IPS DF 6.9 (cell line): ENCODE data around the gene SNX14.
A peak's percentile ranks its signal among the peaks of the same experiment; 100 is the strongest.
"Not testable (repeated sequence)": the region's sequence is repeated elsewhere in the genome, so short reads cannot be mapped to it uniquely, and the experiment has no call there.

Experiments used
- DNase-seq: peaks from one replicate; pipeline ENCODE4 v3.0.0-alpha.2; 2013; ENCODE audit warnings: low read depth, low spot score
- H3K27ac ChIP-seq: one replicate; pipeline ENCODE4 v1.5.1; 2013; ENCODE audit warnings: low read length, control low read depth
- H3K27me3 ChIP-seq: 2 replicates; pipeline ENCODE4 v1.6.1; 2013; ENCODE audit warnings: mild to moderate bottlenecking, low read length; ENCODE audit not compliant: control insufficient read depth, insufficient read depth
- H3K36me3 ChIP-seq: 2 replicates; pipeline ENCODE4 v1.6.1; 2013; ENCODE audit warnings: low read length; ENCODE audit not compliant: control insufficient read depth, insufficient read depth
- H3K4me1 ChIP-seq: 2 replicates; pipeline ENCODE4 v1.6.1; 2013; ENCODE audit warnings: low read length; ENCODE audit not compliant: control insufficient read depth, insufficient read depth
- H3K4me3 ChIP-seq: 2 replicates; pipeline ENCODE4 v1.5.1; 2013; ENCODE audit warnings: mild to moderate bottlenecking, low read length
- H3K9me3 ChIP-seq: 2 replicates; pipeline ENCODE4 v1.6.1; 2013; ENCODE audit warnings: low read length, inconsistent platforms; ENCODE audit not compliant: control insufficient read depth, insufficient read depth
- WGBS: extraction: QIAGEN DNeasy Blood & Tissue Kit; methylation state at CpG from one replicate; pipeline ENCODE4 v1.1.7; 2013; ENCODE audit warnings: mixed read lengths, missing lambda C conversion rate; ENCODE audit not compliant: insufficient read length, insufficient coverage; 5-methylcytosine and 5-hydroxymethylcytosine counted together

SNX14 gene

GRCh38 chr6:85593438-85594196, at the start of gene SNX14:
Gene SNX14, minus strand, starts transcription at chr6:85593858. Its CDS starts 140 bp downstream, at chr6:85593718.
- Histone ChIP-seq H3K4me1 (no peaks in the 10 kb centered on the region), H3K27ac (no peak within 1 kb of the TSS), H3K9me3 (no peaks in the 10 kb centered on the region), H3K4me3 (peak within 1 kb of the TSS; percentile 59), H3K36me3 (no peaks in the 10 kb centered on the region), H3K27me3 (no peaks in the 10 kb centered on the region)
- peak; percentile 60 for DNase-seq
- WGBS = no CpG with 5 or more reads among the region's 82 CpGs

GRCh38 chr6:85642774-85643536, 49.3 kb upstream of the SNX14 start, which contains the start of gene SYNCRIP:
Gene SYNCRIP, minus strand, starts transcription at chr6:85642886. Its CDS starts 1,447 bp downstream, at chr6:85641439.
- Histone ChIP-seq H3K27ac (no peak within 1 kb of the TSS), H3K27me3 (no peaks in the 10 kb centered on the region), H3K4me1 (no peaks in the 10 kb centered on the region), H3K36me3 (peaks cover 4% of the 10 kb centered on the region; the same call in 1 of the 2 replicates), H3K9me3 (no peaks in the 10 kb centered on the region), H3K4me3 (peak within 1 kb of the TSS; percentile 86)
- DNase-seq = peak; percentile 84
- no CpG with 5 or more reads among the region's 76 CpGs for WGBS

- H3K27ac ChIP-seq = no peak overlapping the region
- DNase-seq = no peak
- H3K27me3 ChIP-seq = no peaks in the 10 kb centered on the region
- H3K36me3 ChIP-seq = peaks cover 4% of the 10 kb centered on the region; the same call in 1 of the 2 replicates
- H3K9me3 ChIP-seq = no peaks in the 10 kb centered on the region
- WGBS = no CpG with 5 or more reads among the region's 85 CpGs
- H3K4me3 ChIP-seq = peak overlapping the region; percentile 86
- H3K4me1 ChIP-seq = no peaks in the 10 kb centered on the region
These were observed 48.5 kb upstream of the SNX14 start for GRCh38 chr6:85641897-85642773.

- DNase-seq = no peak
- H3K4me1 ChIP-seq = no peaks in the 10 kb centered on the region
These were observed 47.9 kb upstream of the SNX14 start for GRCh38 chr6:85641522-85641896.

GRCh38 chr6:85640821-85641220, 47.2 kb upstream of the SNX14 start:
- Histone ChIP-seq H3K36me3 (peaks cover 5% of the 10 kb centered on the region; the same call in 1 of the 2 replicates), H3K4me1 (no peaks in the 10 kb centered on the region), H3K4me3 (no peak overlapping the region; the same call in 1 of the 2 replicates), H3K9me3 (no peaks in the 10 kb centered on the region), H3K27ac (no peak overlapping the region), H3K27me3 (no peaks in the 10 kb centered on the region)
- no peak for DNase-seq
- no CpG with 5 or more reads among the region's 3 CpGs for WGBS

More at GRCh38 chr6:85641522-85641896, 47.9 kb upstream of the SNX14 start:
- H3K36me3 ChIP-seq = peaks cover 4% of the 10 kb centered on the region; the same call in 1 of the 2 replicates
- H3K27ac ChIP-seq = no peak overlapping the region
- no peaks in the 10 kb centered on the region for H3K9me3 ChIP-seq
- peak overlapping the region; percentile 86 for H3K4me3 ChIP-seq
- H3K27me3 ChIP-seq = no peaks in the 10 kb centered on the region
- no CpG with 5 or more reads among the region's 14 CpGs for WGBS

GRCh38 chr6:85637579-85637978, 43.9 kb upstream of the SNX14 start:
- WGBS = 100% methylated on average over 2 of the region's 3 CpGs
- Histone ChIP-seq H3K4me3 (no peak overlapping the region), H3K4me1 (no peaks in the 10 kb centered on the region; the same call in 1 of the 2 replicates), H3K27ac (no peak overlapping the region), H3K9me3 (no peaks in the 10 kb centered on the region), H3K27me3 (no peaks in the 10 kb centered on the region), H3K36me3 (peaks cover 18% of the 10 kb centered on the region)
- DNase-seq = no peak

GRCh38 chr6:85632164-85632942, 38.7 kb upstream of the SNX14 start:
- no CpG with 5 or more reads among the region's 6 CpGs for WGBS
- H3K36me3 ChIP-seq = peaks cover 24% of the 10 kb centered on the region
- H3K27ac ChIP-seq = no peak overlapping the region

GRCh38 chr6:85631117-85631516, 37.5 kb upstream of the SNX14 start:
- WGBS = no CpG with 5 or more reads among the region's 5 CpGs
- not testable (repeated sequence) for H3K27ac ChIP-seq

More at GRCh38 chr6:85632164-85632942, 38.7 kb upstream of the SNX14 start:
- no peaks in the 10 kb centered on the region; the same call in 1 of the 2 replicates for H3K4me1 ChIP-seq
- H3K4me3 ChIP-seq = no peak overlapping the region
- DNase-seq = no peak
- no peaks in the 10 kb centered on the region for H3K9me3 ChIP-seq
- H3K27me3 ChIP-seq = no peaks in the 10 kb centered on the region

GRCh38 chr6:85628353-85628752, 34.7 kb upstream of the SNX14 start:
- DNase-seq = no peak
- no peak overlapping the region for H3K27ac ChIP-seq
- no peaks in the 10 kb centered on the region for H3K4me1 ChIP-seq
- H3K36me3 ChIP-seq = peaks cover 16% of the 10 kb centered on the region; the same call in 1 of the 2 replicates
- no peaks in the 10 kb centered on the region for H3K27me3 ChIP-seq
- no CpG with 5 or more reads among the region's 1 CpG for WGBS
- H3K4me3 ChIP-seq = no peak overlapping the region
- H3K9me3 ChIP-seq = no peaks in the 10 kb centered on the region

More at GRCh38 chr6:85631117-85631516, 37.5 kb upstream of the SNX14 start:
- DNase-seq, H3K4me3 ChIP-seq, H3K27me3 ChIP-seq, H3K9me3 ChIP-seq, H3K4me1 ChIP-seq: not testable (repeated sequence)
- peaks cover 24% of the 10 kb centered on the region for H3K36me3 ChIP-seq
